NOMO-1 treated with DMSO at 0.1 percent for 48 hours (cell line): ENCODE measurements around the gene TPP2.

Experiments
- DNase-seq: peaks from one replicate; lab custom pipeline; 2025; ENCODE audit not compliant: unreplicated experiment; lab: John Stamatoyannopoulos, UW

The TPP2 gene

DNA sequence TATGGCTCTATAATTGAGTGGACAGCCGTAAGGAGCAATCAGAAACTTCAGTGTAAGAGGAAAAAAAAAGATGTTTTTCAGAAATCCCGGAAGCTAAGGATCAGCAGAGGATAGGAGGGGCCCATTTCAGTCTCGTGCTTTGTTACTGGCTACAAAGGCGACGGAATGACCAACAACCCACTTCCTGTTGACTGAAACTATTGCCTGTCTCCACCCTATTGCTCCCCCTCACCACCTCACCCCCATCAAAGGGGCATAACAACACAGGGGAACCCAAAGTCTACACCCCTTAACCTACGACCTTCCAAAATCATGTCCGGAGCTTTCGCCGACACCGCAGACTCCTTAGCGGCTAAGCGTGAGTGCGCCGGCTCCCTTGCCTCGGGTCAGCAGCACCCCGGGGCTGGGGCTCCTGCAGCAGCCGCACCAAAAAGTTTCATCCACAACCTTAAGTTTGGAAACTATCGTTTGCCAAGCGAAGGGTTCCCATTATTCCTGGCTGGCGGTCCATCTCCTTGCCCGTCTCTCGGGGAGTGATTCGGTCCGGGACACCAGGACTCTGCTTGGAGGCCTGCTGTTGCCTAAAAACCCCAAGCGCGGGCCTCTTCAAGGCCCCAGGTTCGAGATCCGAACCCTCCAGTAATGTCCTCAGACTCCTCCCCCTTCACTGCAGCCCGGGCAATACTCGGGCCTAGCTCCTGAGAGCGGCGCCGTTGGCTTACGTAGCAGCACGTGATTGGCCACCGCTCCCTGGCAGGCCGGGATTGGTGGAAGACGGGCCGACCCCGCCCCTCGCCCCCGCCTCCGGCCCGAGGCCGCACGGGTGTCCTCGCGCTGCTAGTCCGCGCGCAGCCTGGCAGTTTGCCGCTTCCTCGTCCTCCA, at the start of gene TPP2:
TSS of gene TPP2 (plus strand) at position 840 of the 882 bp plus-strand sequence. CDS start 53 bp downstream, outside the sequence.
- peak; percentile 97 for DNase-seq

DNA sequence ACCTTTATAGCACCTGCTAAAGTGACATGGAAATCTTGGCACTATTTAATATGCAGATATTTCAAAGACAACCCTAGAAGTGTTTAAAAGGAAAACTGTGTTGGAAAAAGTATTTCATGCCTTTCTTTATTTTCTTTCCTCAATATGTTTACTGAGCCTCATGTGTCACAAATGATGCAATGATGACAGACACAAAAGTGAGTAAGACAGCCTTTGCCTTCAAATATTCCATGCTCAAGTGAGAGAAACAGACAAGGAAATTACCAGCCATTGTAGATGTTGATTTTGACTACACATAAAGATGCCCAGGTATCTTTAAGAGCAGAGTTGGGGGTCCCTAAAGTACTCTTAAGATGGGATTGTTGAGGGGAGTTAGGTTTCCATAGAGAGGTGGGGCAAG, 48.0 kb upstream of the TPP2 start:
- DNase-seq: no peak

GRCh38 chr13:102550507-102550906, 46.3 kb upstream of the TPP2 start:
- DNase-seq: no peak

DNA sequence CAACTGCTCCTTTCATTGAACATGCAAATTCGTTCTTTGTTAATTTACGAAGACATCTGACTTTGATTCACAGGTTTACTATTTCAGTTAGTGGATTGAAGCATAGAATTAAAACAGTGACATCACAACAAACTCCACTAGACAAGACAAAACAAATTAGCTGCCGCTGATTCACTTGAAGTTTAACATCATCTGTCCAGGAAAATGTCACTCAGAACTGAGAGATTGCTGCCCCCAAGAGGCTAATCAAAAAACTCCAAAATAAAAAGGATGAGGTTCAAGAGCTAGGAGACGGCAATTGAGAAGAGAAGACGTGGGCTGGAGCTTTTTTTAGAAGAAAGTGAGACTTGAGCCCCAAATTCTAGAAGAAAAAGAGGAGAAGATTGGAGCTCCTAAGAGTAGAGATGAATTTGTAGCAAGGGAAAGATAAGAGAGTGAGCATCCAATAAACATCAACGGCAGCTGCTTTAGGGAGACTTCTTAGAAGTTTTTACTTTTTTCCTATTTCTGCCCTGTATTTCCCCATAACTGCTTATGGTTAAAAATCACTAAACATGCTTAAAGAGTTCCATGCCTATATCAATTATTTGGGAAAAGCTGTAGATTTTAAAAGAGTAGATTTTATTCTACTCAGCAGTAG, 40.8 kb upstream of the TPP2 start:
- DNase-seq: peak; percentile 30

DNA sequence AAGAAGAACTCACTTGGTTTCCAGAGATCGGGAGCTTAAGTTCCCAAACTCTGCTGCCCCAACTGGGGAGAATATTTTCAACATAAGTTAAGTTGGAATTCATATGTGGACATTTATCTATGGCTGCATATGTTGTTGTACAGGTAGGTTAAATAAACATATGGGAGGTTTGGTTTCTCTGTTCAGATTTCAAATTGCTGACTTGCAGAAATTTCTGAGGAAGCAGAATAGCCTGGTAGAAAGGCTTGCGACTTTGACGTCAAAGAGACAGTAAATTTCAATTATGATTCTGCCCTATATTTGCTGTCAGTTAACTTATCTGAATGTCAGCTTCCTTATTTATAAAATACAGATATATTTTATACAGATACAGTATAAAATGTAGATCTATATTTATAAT, 40.0 kb upstream of the TPP2 start:
- DNase-seq: no peak

GRCh38 chr13:102558029-102558428, 38.8 kb upstream of the TPP2 start:
- DNase-seq: no peak

DNA sequence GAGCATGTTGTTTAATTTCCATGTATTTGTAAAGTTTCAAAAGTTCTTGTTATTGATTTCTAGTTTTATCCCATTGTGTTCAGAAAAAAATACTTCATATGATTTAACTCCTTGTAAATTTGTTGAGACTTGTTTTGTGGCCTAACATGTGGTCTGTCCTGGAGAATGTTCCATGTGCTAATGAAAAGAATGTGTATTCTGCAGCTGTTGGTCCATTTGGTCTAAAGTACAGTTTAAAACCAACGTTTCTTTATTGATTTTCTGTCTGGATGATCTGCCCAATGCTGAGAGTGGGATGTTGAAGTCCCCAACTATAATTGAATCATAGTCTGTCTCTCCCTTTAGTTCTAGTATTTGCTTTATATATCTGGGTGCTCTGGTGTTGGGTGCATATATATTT, 34.9 kb upstream of the TPP2 start:
- no peak for DNase-seq

DNA sequence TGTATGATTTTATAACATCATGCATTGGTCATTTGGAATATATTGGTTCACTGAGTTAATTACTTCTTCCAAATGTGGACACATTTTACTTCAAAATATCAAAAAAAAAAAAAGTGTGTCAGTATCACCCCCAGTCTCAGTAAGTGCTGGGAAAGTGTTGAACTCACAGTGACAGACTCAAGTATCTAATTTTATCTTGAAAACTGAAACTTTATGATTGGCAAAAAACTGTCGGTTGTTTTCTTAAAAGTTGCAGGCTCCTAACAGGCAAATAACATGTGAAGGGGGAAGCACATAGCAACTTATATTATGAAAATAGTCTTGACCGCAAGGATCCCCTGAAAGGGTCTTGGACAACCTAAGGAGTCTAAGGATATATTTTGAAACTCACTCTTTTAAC, 33.5 kb upstream of the TPP2 start:
- DNase-seq: no peak

GRCh38 chr13:102564564-102564963, 32.2 kb upstream of the TPP2 start:
- no peak for DNase-seq

DNA sequence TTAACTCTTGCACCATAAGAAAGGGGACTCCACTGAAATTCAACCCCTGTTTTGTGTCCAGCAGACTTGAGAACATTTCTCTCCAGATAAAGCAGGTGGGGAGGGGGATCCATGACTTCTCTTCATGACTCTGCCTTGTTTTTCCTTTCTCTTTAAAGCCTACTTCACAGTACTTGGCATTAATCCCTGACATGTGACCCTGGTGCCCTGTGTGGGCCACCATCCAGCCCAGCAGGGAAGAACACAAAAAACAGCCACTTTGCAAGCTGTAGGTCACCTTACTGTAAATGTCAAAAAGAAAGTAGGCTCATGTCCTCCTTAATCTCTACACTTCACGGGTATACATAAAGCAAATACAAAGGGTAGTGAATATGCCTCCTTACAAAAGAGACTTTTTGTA, 30.3 kb upstream of the TPP2 start:
- DNase-seq: no peak

- no peak for DNase-seq
Measured at GRCh38 chr13:102567857-102568256, 28.9 kb upstream of the TPP2 start.

- no peak for DNase-seq
Measured at GRCh38 chr13:102569488-102569887, 27.3 kb upstream of the TPP2 start.

- no peak for DNase-seq
Measured at GRCh38 chr13:102571075-102571474, 25.7 kb upstream of the TPP2 start.

DNA sequence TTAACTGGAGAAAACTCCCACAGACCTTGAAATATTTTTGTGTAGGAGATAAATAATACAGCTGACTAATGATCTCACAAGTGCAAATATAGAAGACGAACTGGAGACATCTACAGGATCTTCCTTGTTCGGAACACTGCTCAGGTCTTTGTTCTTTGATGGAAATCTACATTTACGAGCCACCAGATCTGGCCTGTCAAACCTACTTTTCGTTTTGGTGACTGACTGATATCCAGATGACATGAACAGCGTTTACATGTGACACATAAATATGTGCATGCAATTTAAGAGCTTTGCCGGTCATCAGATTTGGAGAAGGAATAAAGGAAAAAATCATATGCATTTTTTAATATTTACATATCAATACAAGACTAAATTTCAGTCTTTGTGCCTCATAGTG, 24.5 kb upstream of the TPP2 start:
- DNase-seq: no peak

GRCh38 chr13:102580552-102581169, 16.1 kb upstream of the TPP2 start:
- peak; percentile 55 for DNase-seq

DNA sequence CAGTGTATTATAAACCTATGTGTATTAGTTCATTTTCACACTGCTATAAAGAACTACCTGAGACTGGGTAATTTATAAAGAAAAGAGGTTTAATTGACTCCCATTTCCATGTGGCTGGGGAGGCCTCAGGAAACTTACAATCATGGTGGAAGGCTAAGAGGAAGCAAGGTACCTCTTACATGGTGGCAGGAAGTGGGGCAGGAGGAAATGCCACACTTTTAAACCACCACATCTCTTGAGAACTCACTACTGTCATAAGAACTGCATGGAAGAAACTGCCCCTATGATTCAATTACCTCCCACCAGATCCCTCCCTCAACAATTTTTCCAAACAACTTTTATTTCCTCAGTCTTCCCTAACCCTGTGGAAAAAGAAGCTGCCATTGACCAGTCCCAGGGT, 14.5 kb upstream of the TPP2 start:
- no peak for DNase-seq

DNA sequence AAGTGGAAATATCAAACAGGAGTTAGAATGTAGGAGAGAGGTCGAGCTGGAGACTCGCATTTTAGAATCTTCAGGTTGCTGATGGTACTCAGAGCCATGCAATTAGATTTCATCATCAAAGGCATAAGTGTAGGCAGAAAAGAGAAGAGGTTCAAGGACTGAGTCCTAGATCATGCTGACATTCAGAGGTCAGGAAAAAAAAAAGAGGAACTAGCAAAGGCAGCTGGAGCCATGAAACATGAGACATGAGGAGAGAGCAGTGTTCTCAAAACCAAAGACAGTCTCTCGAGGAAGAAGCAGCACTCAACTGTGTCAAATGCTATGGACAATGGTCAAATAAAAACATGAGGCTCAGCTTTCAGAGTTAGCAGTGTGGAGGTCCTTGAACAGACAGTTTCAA, 12.4 kb upstream of the TPP2 start:
- peak; percentile 96 for DNase-seq

GRCh38 chr13:102586615-102587014, 10.2 kb upstream of the TPP2 start:
- DNase-seq: no peak

- no peak for DNase-seq
Measured at GRCh38 chr13:102587916-102588315, 8.9 kb upstream of the TPP2 start.

GRCh38 chr13:102589301-102589822, 7.4 kb upstream of the TPP2 start:
- DNase-seq: no peak

DNA sequence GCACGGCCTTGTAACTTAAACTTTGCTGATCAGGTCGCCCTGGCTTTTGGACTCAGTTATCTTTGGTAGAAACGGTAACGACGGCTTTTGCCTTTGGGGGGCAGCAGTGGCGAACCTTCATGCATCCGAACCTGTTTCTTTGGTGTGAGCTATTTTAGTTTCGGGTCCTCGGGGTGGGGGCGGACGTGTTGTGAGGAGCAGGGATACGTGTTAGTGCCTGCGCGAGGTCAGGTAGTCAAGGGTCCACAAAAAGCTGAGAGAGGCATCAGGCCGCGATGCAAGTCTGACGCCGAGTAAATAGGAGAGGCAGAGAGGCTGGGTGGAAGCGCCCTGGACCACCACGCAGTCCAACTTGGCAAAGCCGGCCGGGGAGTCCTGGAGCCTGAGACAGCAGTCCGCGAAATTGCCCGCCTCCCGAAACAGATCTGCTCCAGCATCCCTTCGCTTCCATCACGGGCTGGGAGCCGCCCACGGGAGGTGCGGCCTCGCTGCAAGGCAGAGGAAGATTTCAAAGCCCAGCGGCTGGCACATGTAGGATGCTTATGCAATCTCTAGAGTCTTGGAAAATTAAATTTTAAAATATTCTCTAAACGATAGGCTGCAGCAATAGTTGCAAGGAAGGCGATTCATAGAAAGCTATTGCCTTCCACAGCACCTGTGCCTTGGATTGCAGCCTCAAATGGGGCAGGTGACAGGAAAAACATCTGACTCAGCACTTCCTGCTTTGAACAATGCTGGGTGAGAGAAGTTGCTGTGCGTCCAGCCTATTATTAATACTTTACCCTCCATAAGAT, 4.6 kb upstream of the TPP2 start:
- peak; percentile 37 for DNase-seq
